ENCODE data around the gene SPIB. TPM values are rescaled to one million over a fixed set of nuclear protein-coding genes. Genes with fewer than 3 reads are reported as not detected.

The SPIB gene
- total and polyA plus RNA-seq, 7 donors: 3.0 to 58.1 (median 33.7) TPM; not detected in 3

DNA sequence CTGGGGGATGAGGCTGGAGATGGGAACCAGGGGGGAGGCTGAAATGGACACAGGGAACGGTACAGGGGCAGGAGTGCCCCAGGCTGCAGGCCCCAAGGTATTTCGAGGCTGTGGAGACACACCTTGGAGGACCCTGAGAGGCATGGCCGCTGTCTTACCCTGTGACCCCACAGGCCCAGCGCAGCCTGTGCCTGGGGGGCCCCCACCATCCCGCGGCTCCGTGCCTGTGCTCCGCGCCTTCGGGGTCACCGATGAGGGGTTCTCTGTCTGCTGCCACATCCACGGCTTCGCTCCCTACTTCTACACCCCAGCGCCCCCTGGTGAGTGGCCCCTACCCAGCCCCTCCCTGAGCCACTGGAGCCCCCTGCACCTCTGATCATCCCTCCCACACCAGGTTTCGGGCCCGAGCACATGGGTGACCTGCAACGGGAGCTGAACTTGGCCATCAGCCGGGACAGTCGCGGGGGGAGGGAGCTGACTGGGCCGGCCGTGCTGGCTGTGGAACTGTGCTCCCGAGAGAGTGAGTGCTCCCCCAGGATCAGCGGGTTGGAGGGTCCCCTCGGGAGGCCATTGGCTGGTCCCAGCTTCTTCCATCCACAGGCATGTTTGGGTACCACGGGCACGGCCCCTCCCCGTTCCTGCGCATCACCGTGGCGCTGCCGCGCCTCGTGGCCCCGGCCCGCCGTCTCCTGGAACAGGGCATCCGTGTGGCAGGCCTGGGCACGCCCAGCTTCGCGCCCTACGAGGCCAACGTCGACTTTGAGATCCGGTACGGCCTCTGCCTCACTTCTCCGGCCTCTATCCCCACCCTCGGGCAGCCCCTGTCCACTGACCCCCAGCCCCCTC is 16.9 kb upstream of the SPIB start:
- H3K4me3 ChIP-seq: no peak overlapping the region
- no peaks in the 10 kb centered on the region for H3K9me3 ChIP-seq
- no peaks in the 10 kb centered on the region for H3K4me1 ChIP-seq
- no peak for TF ChIP-seq POLR2A (IDR thresholded peaks at IDR 0.05)
- TF ChIP-seq POLR2AphosphoS5 (IDR thresholded peaks at IDR 0.05): no peak
- no peak for TF ChIP-seq EP300 (IDR thresholded peaks at IDR 0.05)
- TF ChIP-seq, protein P1, sequence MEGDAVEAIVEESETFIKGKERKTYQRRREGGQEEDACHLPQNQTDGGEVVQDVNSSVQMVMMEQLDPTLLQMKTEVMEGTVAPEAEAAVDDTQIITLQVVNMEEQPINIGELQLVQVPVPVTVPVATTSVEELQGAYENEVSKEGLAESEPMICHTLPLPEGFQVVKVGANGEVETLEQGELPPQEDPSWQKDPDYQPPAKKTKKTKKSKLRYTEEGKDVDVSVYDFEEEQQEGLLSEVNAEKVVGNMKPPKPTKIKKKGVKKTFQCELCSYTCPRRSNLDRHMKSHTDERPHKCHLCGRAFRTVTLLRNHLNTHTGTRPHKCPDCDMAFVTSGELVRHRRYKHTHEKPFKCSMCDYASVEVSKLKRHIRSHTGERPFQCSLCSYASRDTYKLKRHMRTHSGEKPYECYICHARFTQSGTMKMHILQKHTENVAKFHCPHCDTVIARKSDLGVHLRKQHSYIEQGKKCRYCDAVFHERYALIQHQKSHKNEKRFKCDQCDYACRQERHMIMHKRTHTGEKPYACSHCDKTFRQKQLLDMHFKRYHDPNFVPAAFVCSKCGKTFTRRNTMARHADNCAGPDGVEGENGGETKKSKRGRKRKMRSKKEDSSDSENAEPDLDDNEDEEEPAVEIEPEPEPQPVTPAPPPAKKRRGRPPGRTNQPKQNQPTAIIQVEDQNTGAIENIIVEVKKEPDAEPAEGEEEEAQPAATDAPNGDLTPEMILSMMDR (IDR thresholded peaks at IDR 0.05): no peak
- H3K27me3 ChIP-seq: no peaks in the 10 kb centered on the region
- H3K27ac ChIP-seq: no peak overlapping the region
- WGBS, 2 donors: 93 to 96% methylated on average over 48 of the region's 48 CpGs
- intact Hi-C loops (cut with DNase I): no loop called here
- H3K36me3 ChIP-seq: peaks cover 0 to 24% (median 2%) of the 10 kb centered on the region in 4 donors
- no peak for DNase-seq

DNA sequence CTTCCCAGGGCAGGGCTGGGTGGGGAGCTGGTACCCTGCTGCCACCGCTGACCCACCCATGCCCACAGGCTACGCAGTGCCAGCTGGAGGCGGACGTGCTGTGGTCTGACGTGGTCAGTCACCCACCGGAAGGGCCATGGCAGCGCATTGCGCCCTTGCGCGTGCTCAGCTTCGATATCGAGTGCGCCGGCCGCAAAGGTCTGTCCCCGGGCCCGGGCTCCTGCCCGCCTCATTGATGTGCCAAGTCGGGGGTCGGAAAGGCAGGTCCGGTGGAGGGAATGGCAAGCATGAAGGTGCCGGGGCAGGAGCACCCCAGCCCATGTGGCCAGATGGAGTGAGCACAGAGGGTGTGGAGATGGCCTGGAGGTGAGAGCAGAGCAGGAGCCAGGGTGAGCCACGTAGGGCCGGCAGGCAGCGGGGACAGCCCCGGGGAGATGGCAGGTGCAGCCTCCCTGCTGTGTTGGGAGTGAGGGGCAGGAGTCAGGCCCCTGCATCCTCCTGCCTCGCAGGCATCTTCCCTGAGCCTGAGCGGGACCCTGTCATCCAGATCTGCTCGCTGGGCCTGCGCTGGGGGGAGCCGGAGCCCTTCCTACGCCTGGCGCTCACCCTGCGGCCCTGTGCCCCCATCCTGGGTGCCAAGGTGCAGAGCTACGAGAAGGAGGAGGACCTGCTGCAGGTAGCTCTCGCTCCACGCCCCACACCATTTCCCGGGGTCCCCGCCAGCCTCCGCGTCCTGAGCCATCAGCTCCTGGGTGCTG is 16.0 kb upstream of the SPIB start:
- no peaks in the 10 kb centered on the region for H3K4me1 ChIP-seq
- H3K27ac ChIP-seq: no peak overlapping the region
- H3K27me3 ChIP-seq: no peaks in the 10 kb centered on the region
- no peak for DNase-seq
- H3K9me3 ChIP-seq: no peaks in the 10 kb centered on the region
- TF ChIP-seq POLR2AphosphoS5 (IDR thresholded peaks at IDR 0.05) (no peak), POLR2A (IDR thresholded peaks at IDR 0.05) (no peak), EP300 (IDR thresholded peaks at IDR 0.05) (no peak)
- TF ChIP-seq, protein P1 (IDR thresholded peaks at IDR 0.05): no peak
- intact Hi-C loops (cut with DNase I): no loop called here
- no peak overlapping the region for H3K4me3 ChIP-seq
- WGBS, 2 donors: 95 to 97% methylated on average over 41 of the region's 41 CpGs
- peaks cover 0 to 30% (median 2%) of the 10 kb centered on the region in 4 donors for H3K36me3 ChIP-seq

DNA sequence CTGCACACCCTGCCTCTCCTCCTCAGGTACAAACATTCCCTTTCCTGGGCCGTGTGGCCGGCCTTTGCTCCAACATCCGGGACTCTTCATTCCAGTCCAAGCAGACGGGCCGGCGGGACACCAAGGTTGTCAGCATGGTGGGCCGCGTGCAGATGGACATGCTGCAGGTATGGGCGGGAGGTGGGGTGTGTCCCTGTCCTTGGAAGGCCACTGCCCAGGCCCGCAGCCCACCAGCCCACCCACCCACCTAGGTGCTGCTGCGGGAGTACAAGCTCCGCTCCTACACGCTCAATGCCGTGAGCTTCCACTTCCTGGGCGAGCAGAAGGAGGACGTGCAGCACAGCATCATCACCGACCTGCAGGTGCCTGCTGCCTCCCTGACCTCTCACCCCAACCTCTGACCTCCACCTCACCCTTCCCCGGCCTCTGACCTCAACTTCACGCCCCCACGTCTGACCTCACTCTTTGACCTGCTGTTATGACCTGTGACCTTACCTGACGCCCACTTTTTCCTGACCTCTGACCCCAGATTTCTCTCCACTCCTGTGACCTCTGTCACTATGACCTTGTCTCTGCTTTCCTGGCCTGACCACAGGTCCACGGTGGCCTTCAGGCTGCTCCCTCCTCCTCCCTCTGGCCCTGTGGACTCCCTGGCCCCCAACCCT is 12.4 kb upstream of the SPIB start:
- no peaks in the 10 kb centered on the region for H3K4me1 ChIP-seq
- 92 to 93% methylated on average over 22 of the region's 22 CpGs for WGBS, 2 donors
- H3K9me3 ChIP-seq: no peaks in the 10 kb centered on the region
- no peak overlapping the region for H3K4me3 ChIP-seq
- no peak for DNase-seq
- TF ChIP-seq EP300 (IDR thresholded peaks at IDR 0.05): no peak
- TF ChIP-seq, protein P1 (IDR thresholded peaks at IDR 0.05): no peak
- TF ChIP-seq POLR2AphosphoS5 (IDR thresholded peaks at IDR 0.05): no peak
- TF ChIP-seq POLR2A (IDR thresholded peaks at IDR 0.05): no peak
- H3K27me3 ChIP-seq: no peaks in the 10 kb centered on the region
- H3K27ac ChIP-seq: no peak overlapping the region
- intact Hi-C loops (cut with DNase I): no loop called here
- H3K36me3 ChIP-seq: peaks cover 0 to 47% (median 11%) of the 10 kb centered on the region in 4 donors

DNA sequence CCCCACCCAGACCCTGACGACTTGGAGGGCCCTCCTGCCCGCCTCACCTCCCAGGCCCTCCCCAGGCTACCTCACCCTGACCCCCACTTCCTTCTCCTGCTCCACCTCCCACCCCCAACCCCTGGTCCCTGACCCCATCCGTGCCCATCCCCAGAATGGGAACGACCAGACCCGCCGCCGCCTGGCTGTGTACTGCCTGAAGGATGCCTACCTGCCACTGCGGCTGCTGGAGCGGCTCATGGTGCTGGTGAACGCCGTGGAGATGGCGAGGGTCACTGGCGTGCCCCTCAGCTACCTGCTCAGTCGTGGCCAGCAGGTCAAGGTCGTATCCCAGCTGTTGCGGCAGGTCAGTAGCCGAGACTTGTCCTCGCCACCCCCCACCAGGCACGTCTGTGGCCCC is 11.9 kb upstream of the SPIB start:
- intact Hi-C loops (cut with DNase I): no loop called here
- no peaks in the 10 kb centered on the region for H3K4me1 ChIP-seq
- no peak overlapping the region for H3K4me3 ChIP-seq
- no peak overlapping the region for H3K27ac ChIP-seq
- H3K9me3 ChIP-seq: no peaks in the 10 kb centered on the region
- TF ChIP-seq POLR2AphosphoS5 (IDR thresholded peaks at IDR 0.05) (no peak), POLR2A (IDR thresholded peaks at IDR 0.05) (no peak), EP300 (IDR thresholded peaks at IDR 0.05) (no peak)
- TF ChIP-seq, protein P1 (IDR thresholded peaks at IDR 0.05): no peak
- H3K36me3 ChIP-seq: peaks cover 0 to 44% (median 11%) of the 10 kb centered on the region in 4 donors
- DNase-seq: no peak
- WGBS, 2 donors: 95 to 96% methylated on average over 19 of the region's 19 CpGs
- no peaks in the 10 kb centered on the region for H3K27me3 ChIP-seq

All from sigmoid colon (tissue), 7 donors.